GM12892 (cell line): ENCODE measurements around the gene UNC5A.

Source experiments
- POLR2A ChIP-seq: IDR thresholded peaks from 2 replicates; pipeline ENCODE4 v1.6.1; 2011; ENCODE audit warnings: low read depth, low read length, control low read depth
- TAF1 ChIP-seq: IDR thresholded peaks from 2 replicates; pipeline ENCODE4 v1.6.1; 2011; ENCODE audit warnings: low read depth, mild to moderate bottlenecking, control low read depth, low read length, borderline replicate concordance

- TF ChIP-seq POLR2A (no peak), TAF1 (no peak)
Observed at GRCh38 chr5:176827736-176828414, 17.5 kb downstream of the UNC5A start.
